GM13976 (cell line): Measurements from ENCODE around the gene TUBA4A.
A peak's percentile ranks its signal among the peaks of the same experiment; 100 is the strongest.

ENCODE experiments used
- DNase-seq: peaks from one replicate; pipeline ENCODE4 v3.0.0; 2012; ENCODE audit warnings: low spot score
- CTCF ChIP-seq: IDR thresholded peaks from 2 replicates; pipeline ENCODE4 v1.5.1; 2012; ENCODE audit warnings: borderline replicate concordance, mild to moderate bottlenecking; ENCODE audit not compliant: insufficient read depth; ENCODE audit errors: extremely low read depth, missing control alignments, control extremely low read depth
- in situ Hi-C: fragments of 300-500 bp; cut with MboI; formaldehyde crosslinking; loops from one replicate; pipeline ENCODE4 v1.12.0; 2022; ENCODE audit warnings: low sequenced_read_pairs, mixed read lengths, inconsistent platforms; ENCODE audit not compliant: unreplicated experiment

TUBA4A gene

GRCh38 chr2:219278655-219279150, 25.0 kb upstream of the TUBA4A start:
- DNase-seq, result peak; percentile 44
- TF ChIP-seq CTCF, result no peak
- in situ Hi-C loops, result loop anchor here (25.0 kb wide), 1 partner anchor 116 kb away; the partner anchor contains the start of genes NHEJ1 and SLC23A3

DNA sequence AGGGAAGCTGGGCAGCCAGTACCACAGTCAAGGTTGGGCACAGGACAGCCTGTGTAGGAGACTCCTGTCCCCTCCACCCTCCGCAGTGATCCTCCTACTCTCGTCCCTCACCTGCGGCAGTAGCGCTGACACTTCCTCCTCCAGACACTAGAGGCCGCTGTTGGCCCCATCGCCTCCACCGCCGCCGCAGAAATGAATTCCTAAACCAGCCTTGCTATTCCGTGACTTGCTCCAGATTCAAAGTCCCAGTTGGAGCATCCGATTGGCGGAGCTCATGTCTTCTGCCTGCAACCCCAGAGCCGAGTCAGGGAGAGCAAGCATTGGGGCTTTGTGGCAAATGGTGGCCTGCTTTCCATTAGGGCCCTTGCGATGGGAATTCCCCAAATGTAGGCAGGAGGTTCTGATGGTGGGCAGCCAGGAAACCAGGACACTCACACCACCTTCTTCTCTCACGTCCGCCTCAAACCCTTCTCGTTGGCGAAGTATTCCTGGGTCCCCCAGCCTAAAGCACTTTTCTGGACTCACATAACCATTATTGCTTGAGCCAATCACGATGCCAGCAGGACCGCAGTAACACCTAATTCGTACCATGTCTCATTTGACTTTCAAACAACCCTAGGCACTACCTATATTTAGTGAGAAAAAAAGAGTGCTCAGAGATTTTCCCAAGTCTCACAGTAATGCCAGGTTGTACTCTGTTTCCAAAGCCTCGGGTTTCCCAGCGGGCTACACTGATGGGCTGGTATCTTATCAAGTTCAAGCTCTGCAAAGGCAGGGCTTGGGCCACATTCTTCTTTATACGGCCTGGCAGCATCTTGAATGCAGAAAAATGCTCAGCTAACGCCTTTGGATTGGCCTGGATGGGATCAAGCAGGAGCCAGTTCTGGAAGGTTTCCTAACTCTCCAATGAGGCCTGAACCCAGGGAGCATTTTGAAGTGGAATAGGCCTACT, 24.3 kb upstream of the TUBA4A start:
- in situ Hi-C loops, result loop anchor here (25.0 kb wide), 1 partner anchor 116 kb away; the partner anchor contains the start of genes NHEJ1 and SLC23A3
- peak; percentile 97 for TF ChIP-seq CTCF
- DNase-seq, result peak; percentile 77

DNA sequence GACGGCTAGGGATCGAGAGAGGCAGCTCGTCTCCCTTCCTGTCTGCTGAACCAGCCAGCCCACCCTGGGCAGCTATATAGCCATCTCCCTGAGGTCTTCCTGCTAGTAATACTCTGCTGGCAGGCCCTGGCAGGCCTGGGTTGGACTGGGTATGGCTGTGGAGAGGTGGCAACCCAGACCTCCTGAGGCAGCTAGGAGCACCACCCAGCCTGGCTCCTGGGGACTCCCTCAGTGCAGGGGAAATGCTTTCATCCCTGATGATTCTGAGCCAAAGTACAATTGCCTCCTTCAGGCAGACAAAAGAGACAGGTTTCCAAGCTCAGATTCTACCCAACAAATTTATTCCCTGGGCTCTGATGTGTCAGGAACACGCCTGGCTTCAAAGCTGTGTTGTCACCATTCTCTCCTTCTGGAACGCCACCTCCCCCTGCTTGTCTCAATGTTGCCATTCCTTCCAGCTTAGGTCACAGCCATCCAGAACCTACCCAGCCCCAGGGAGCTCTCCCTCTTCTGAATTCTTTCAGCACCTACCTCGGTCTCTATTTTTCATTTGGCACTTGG, 20.7 kb upstream of the TUBA4A start:
- in situ Hi-C loops, result no loop called here
- TF ChIP-seq CTCF, result no peak
- no peak for DNase-seq

DNA sequence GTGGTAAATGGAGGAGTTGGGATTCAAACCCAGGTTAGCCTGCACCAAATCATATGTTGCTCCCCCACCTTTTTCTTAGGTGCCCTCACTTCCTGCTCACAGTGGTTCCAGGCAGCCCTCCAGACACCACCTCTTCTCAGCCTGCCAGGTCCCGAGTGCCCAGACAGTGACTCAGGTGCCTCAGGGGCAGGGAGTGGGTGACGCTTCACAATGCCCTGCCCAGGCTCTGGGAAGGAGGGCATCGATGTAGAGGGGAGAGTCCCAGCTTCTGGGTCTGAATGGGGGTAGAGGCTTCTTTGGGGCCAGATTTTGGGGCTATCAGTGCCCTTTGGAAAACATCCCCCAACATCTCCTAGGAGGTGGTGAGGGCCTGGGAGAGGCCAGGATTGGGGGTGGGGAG, 20.2 kb upstream of the TUBA4A start:
- in situ Hi-C loops, result no loop called here
- DNase-seq, result no peak
- no peak for TF ChIP-seq CTCF

DNA sequence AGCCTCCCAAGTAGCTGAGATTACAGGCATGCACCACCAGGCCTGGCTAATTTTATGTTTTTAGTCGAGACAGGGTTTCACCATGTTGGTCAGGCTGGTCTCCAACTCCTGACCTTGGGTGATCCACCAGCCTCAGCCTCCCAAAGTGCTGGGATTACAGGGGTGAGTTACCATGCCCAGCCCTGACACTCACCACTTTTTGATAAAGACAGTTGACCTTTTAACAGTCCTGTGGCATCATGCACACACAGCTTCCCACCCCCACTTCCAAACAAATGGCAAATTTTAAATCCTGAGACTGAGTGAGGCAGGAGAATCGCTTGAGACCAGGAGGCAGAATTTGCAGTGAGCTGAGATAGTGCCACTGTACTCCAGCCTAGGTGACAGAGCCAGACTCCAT, 19.3 kb upstream of the TUBA4A start:
- in situ Hi-C loops, result no loop called here
- no peak for TF ChIP-seq CTCF

DNA sequence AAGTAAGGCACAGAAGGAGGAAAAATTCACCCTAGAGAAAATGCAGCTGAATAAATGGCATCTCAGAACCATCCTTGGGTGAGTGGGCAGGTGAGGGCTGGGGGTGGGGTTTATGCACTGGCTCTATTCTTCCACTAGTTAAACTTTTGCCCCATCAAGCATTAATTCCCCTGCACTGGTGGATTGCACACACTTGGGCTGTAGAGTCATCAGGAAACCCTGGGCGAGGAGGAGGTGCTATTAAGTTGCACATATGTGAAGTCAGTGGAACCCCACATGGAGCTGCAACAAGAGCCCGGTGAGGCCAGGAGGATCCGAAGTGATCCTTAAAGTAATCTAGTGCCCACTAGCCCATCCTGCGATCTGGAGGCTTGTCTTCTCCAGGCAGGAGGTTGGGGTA, 18.6 kb upstream of the TUBA4A start:
- DNase-seq, result no peak
- in situ Hi-C loops, result no loop called here
- no peak for TF ChIP-seq CTCF

More for the DNA sequence above, 19.3 kb upstream of the TUBA4A start:
- no peak for DNase-seq
